ENCODE data around the gene PRKCE.

GRCh38 chr2:45753381-45753780, 101.9 kb downstream of the PRKCE start:
- TF ChIP-seq POLR2A (IDR thresholded peaks at IDR 0.05) (no peak), CTCF (IDR thresholded peaks at IDR 0.05) (no peak)

Measured in body of pancreas (tissue), 4 donors.